ENCODE results near the gene SH3TC2. TPM values are rescaled to one million over a fixed set of nuclear protein-coding genes. Genes with fewer than 3 reads are reported as not detected.
A peak's percentile ranks its signal among the peaks of the same experiment; 100 is the strongest.

SH3TC2 gene
- total RNA-seq, 4 donors from 2014 or later: 2.5 to 3.8 (median 2.9) TPM

DNA sequence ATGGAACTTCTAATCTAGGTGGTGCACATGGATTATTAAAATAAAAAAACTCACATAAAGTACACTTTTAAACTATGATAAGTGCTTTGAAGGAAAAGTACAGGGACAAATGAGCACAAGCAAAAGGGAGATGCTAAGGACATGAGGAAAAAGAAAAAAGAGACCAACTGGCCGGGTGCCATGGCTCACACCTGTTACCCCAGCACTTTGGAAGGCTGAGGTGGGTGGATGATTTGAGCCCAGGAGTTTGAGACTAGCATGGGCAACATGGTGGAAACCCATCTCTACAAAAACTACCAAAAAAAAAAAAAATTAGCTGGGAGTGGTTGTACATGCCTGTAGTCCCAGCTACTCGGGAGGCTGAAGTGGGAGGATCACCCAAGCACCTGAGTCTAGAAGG is 67.1 kb downstream of the SH3TC2 start:
- Histone ChIP-seq H3K4me3 (no peak overlapping the region), H3K36me3 (no peaks in the 10 kb centered on the region), H3K27me3 (no peaks in the 10 kb centered on the region), H3K4me1 (peaks cover 0 to 44% (median 10%) of the 10 kb centered on the region in 3 donors), H3K9me3 (no peaks in the 10 kb centered on the region), H3K27ac (peak overlapping the region in 2 of 4 donors; percentile 42 to 62)
- no peak for DNase-seq
- WGBS, 2 donors: 64 to 68% methylated on average over 2 of the region's 2 CpGs
- no peak for TF ChIP-seq POLR2A (IDR thresholded peaks at IDR 0.05)
- TF ChIP-seq, protein P1, sequence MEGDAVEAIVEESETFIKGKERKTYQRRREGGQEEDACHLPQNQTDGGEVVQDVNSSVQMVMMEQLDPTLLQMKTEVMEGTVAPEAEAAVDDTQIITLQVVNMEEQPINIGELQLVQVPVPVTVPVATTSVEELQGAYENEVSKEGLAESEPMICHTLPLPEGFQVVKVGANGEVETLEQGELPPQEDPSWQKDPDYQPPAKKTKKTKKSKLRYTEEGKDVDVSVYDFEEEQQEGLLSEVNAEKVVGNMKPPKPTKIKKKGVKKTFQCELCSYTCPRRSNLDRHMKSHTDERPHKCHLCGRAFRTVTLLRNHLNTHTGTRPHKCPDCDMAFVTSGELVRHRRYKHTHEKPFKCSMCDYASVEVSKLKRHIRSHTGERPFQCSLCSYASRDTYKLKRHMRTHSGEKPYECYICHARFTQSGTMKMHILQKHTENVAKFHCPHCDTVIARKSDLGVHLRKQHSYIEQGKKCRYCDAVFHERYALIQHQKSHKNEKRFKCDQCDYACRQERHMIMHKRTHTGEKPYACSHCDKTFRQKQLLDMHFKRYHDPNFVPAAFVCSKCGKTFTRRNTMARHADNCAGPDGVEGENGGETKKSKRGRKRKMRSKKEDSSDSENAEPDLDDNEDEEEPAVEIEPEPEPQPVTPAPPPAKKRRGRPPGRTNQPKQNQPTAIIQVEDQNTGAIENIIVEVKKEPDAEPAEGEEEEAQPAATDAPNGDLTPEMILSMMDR (IDR thresholded peaks at IDR 0.05): no peak
- intact Hi-C loops (cut with DNase I): loop anchor here (10.0 kb wide), 2 partner anchors 91 to 171 kb away; partner anchors contain the start of gene ADRB2

DNA sequence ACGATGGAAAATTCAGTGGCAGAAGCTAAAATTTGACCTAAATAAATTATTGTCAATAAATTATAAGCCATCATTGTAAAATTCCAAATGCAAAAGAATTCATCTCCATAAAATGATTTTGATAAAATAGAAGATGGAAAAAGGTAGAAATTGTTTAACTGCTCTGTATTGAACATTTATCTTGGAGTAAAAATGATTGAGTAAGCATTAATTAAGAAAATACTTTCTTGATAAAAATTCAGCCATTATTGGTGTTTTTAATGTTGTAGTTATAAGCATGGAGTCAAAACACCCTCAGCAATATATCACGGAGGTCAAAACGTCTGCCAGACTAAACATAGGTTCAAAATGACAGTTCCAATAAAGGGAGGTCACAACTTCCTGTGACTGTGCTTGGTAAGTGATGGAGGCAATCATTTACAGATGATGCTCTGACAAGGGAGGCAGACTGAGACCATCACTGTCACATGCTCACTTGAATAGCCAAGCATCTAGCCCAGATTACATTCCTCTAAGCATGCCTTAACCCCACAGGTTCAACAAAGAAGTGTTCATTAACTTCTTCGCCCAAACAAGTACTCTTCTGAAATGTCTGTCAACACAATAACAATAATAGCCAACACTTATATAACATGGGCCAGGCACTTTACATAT is 69.5 kb downstream of the SH3TC2 start:
- H3K27ac ChIP-seq: no peak overlapping the region
- TF ChIP-seq, protein P1 (IDR thresholded peaks at IDR 0.05): no peak
- no peak for TF ChIP-seq POLR2A (IDR thresholded peaks at IDR 0.05)
- no peak for DNase-seq
- no peaks in the 10 kb centered on the region for H3K27me3 ChIP-seq
- no peak overlapping the region for H3K4me3 ChIP-seq
- no peaks in the 10 kb centered on the region for H3K36me3 ChIP-seq
- H3K4me1 ChIP-seq: peaks cover 0 to 52% (median 10%) of the 10 kb centered on the region in 3 donors
- H3K9me3 ChIP-seq: no peaks in the 10 kb centered on the region
- intact Hi-C loops (cut with DNase I): loop anchor here (10.0 kb wide), 2 partner anchors 89 to 169 kb away; partner anchors contain the start of gene ADRB2
- WGBS, 2 donors: 80 to 84% methylated on average over 4 of the region's 4 CpGs

DNA sequence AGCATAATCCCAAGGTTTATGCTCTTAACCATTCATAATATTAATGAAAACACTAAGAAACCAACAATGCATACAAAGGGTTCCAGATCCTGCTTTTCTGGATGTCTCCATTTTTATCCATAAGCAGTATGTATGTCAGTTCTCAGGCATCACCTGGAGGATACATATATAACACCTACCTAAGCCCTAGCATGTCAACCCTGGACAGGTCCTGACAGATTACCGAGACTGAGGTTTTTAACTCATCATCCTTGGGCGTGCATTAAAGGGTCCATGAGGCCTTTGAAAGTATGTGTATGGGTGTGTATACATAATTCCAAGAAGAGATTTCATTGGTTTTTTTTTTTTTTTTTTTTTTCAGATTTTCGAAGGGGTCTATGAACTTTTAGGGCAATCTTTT is 70.6 kb downstream of the SH3TC2 start:
- DNase-seq: no peak
- intact Hi-C loops (cut with DNase I): loop anchor here (10.0 kb wide), 2 partner anchors 87 to 167 kb away; partner anchors contain the start of gene ADRB2
- H3K27ac ChIP-seq: peak overlapping the region in 3 of 4 donors; percentile 17 to 61 (median 44)
- no peaks in the 10 kb centered on the region for H3K36me3 ChIP-seq
- TF ChIP-seq, protein P1 (IDR thresholded peaks at IDR 0.05): no peak
- TF ChIP-seq POLR2A (IDR thresholded peaks at IDR 0.05): no peak
- no peaks in the 10 kb centered on the region for H3K9me3 ChIP-seq
- H3K4me1 ChIP-seq: peaks cover 0 to 54% (median 10%) of the 10 kb centered on the region in 3 donors
- no peaks in the 10 kb centered on the region for H3K27me3 ChIP-seq
- H3K4me3 ChIP-seq: no peak overlapping the region
- 34 to 58% methylated on average over 3 of the region's 3 CpGs for WGBS, 2 donors

DNA sequence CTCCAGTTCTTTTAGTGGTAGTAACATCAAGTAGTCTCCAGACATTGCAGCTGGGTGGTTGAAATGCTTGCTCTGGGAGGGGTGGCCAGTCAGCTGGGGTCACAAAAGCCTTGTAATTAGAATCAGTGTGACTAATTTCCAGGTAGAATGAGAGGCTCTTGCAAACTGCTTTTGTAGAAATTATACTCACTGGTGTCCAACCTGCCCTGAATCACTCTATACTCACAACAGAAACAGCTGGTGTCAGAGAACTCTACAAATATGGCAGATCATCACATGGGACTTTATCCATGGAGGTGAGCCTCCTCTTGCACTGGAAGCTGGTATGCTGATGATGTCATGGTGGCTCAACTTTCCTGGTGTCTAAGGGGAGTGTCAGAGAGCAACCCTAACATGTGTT is 71.3 kb downstream of the SH3TC2 start:
- Histone ChIP-seq H3K4me1 (peaks cover 0 to 58% (median 10%) of the 10 kb centered on the region in 3 donors), H3K27ac (peak overlapping the region in 3 of 4 donors; percentile 17 to 61 (median 44)), H3K36me3 (no peaks in the 10 kb centered on the region), H3K4me3 (no peak overlapping the region), H3K9me3 (no peaks in the 10 kb centered on the region), H3K27me3 (no peaks in the 10 kb centered on the region)
- TF ChIP-seq, protein P1 (IDR thresholded peaks at IDR 0.05): no peak
- DNase-seq: no peak
- intact Hi-C loops (cut with DNase I): loop anchor here (10.0 kb wide), 2 partner anchors 87 to 167 kb away; partner anchors contain the start of gene ADRB2

DNA sequence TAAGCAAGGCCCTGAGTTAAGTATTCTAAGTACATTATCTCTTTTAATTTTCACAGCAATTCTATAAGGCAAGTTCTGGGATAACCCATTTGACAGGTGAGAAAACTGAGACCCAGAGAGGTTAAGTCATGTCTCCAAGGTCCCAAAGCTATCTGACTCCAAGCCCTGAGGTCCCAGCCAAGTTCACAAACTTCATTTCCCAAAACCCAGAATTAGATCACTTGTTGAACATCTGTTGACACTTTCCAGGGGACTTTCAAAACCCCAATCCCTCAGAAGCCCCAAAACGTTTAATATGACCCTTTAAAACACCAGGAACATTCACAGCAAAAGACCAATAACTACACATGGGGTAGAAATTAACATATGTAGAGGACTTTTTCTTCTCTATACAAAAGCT is 72.0 kb downstream of the SH3TC2 start:
- no peaks in the 10 kb centered on the region for H3K27me3 ChIP-seq
- H3K27ac ChIP-seq: peak overlapping the region in 1 of 4 donors; percentile 61
- H3K4me3 ChIP-seq: no peak overlapping the region
- intact Hi-C loops (cut with DNase I): loop anchor here (10.0 kb wide), 2 partner anchors 86 to 166 kb away; partner anchors contain the start of gene ADRB2
- DNase-seq: no peak
- WGBS, 2 donors: 38 to 82% methylated on average over 1 of the region's 1 CpG
- TF ChIP-seq, protein P1 (IDR thresholded peaks at IDR 0.05): no peak
- no peak for TF ChIP-seq POLR2A (IDR thresholded peaks at IDR 0.05)
- peaks cover 0 to 57% (median 9%) of the 10 kb centered on the region in 3 donors for H3K4me1 ChIP-seq
- H3K36me3 ChIP-seq: no peaks in the 10 kb centered on the region
- no peaks in the 10 kb centered on the region for H3K9me3 ChIP-seq

All from esophagus squamous epithelium (tissue), 5 donors.